GM21381 (cell line): ENCODE data around the gene SMG6.

Experiments used
- ATAC-seq: cut with Tn5 transposase; IDR thresholded peaks from one replicate; pipeline ENCODE4 v1.9.1; 2021; ENCODE audit warnings: mild to moderate bottlenecking, moderate library complexity; ENCODE audit not compliant: unreplicated experiment

The SMG6 gene

GRCh38 chr17:2054262-2054511, 249.4 kb downstream of the SMG6 start:
- ATAC-seq, result no peak

- no peak for ATAC-seq
Measured at GRCh38 chr17:2053380-2054261, 250.0 kb downstream of the SMG6 start.

- no peak for ATAC-seq
Measured at GRCh38 chr17:2051933-2052559, 251.5 kb downstream of the SMG6 start.

GRCh38 chr17:2051061-2051932, 252.3 kb downstream of the SMG6 start:
- no peak for ATAC-seq

GRCh38 chr17:2050300-2051060, 253.1 kb downstream of the SMG6 start:
- ATAC-seq, result peak; percentile 8

- peak; percentile 45 for ATAC-seq
Measured at GRCh38 chr17:2049333-2050299, 254.0 kb downstream of the SMG6 start.

- no peak for ATAC-seq
Measured at GRCh38 chr17:2048805-2049204, 254.8 kb downstream of the SMG6 start.

- no peak for ATAC-seq
Measured at GRCh38 chr17:2047590-2047989, 256.0 kb downstream of the SMG6 start.

GRCh38 chr17:2044263-2044894, 259.2 kb downstream of the SMG6 start:
- no peak for ATAC-seq

- no peak for ATAC-seq
Measured at GRCh38 chr17:2043785-2044184, 259.8 kb downstream of the SMG6 start.

GRCh38 chr17:2042933-2043332, 260.7 kb downstream of the SMG6 start:
- ATAC-seq, result no peak

GRCh38 chr17:2042390-2042847, 261.2 kb downstream of the SMG6 start:
- ATAC-seq, result no peak

- peak; percentile 90 for ATAC-seq
Measured at GRCh38 chr17:2041561-2042389, 261.8 kb downstream of the SMG6 start, which contains the start of gene OVCA2. OVCA2 (plus strand) TSS chr17:2042022; CDS start chr17:2042048, 26 bp downstream.

GRCh38 chr17:2040942-2041560, 262.5 kb downstream of the SMG6 start:
- no peak for ATAC-seq

- no peak for ATAC-seq
Measured at GRCh38 chr17:2040219-2040827, 263.3 kb downstream of the SMG6 start.

- ATAC-seq, result no peak
Measured at GRCh38 chr17:2037155-2037554, 266.4 kb downstream of the SMG6 start.
